ENCODE measurements around the gene ATG4A.

- TF ChIP-seq POLR2A (IDR thresholded peaks at IDR 0.05) (no peak), CTCF (IDR thresholded peaks at IDR 0.05) (no peak)
These were observed 67.6 kb downstream of the ATG4A start for GRCh38 chrX:108159028-108159670.

Data from uterus (tissue), 2 donors.